HG03159 (cell line): ENCODE data around the gene LRMDA.

Source experiments
- ATAC-seq: cut with Tn5 transposase; IDR thresholded peaks from one replicate; pipeline ENCODE4 v1.9.1; 2021; ENCODE audit warnings: mild to moderate bottlenecking, moderate library complexity; ENCODE audit not compliant: unreplicated experiment

The LRMDA gene

DNA sequence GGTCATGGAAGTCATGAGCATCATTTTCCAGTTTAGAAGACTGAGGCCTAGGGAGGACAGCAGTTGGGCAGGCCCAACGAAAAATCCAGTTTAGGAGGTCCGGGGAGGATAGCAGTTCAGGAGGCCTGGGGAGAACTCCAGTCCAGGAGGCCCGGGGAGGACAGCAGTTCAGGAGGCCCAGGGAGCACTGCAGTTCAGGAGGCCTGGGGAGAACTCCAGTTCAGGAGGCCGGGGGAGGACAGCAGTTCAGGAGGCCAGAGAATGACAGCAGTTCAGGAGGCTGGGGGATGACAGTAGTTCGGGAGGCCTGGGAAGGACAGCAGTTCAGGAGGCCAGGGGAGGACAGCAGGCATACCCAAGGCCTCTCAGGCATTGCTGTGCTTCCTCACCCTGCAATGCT is 453.4 kb downstream of the LRMDA start:
- no peak for ATAC-seq

GRCh38 chr10:75887369-75887768 is 455.9 kb downstream of the LRMDA start:
- ATAC-seq = no peak

DNA sequence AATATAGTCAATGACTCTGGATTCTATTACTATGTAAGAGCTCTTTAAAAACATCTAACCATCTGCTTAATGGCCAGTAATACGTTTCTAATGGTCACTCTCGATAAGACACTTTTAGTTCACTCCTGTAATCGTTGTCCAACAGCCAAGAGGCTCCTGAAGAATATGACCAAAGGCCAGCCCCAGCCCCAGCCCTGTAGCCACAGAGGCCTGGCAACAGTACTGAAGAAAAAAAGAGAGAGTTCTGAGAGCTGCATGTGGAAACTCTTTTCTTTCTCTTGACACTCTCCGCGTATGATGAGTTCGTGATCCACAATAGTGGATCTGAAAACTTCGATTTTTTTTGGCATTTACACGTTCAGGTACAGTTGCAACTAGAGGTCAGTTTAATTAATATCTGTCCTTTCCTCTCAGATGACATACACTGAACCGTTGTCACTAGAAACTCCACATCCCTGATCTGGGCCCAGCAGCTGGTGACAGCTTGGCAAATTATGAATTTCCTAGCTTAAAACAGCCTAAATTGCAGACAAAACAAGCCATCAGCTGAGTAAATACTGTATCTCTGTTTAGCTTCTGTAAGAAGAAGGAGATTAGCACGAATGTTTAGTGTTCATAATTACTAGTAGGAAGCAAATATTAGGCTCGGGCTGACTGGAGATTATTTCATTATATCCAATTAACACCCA is 456.7 kb downstream of the LRMDA start:
- no peak for ATAC-seq

DNA sequence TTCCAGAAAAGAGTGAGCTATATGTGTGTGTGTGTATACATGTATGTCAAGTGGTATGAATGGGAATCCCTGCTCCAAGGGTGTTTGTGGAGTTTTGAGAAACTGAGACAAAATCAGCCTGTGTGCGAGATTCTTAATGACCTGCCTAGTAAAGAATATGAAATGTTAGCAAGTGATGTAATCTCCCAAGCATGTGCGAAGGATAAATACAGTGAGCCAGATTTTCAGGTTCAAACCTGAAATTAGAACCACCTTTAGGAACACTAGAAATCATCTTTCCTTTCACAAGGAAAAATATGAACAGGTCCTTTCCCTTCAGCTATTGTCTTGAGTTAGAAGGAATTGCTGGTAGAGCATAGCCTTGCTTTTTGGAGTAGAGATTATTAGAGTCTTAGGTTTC is 457.6 kb downstream of the LRMDA start:
- no peak for ATAC-seq

GRCh38 chr10:75894761-75895160 is 463.3 kb downstream of the LRMDA start:
- ATAC-seq = no peak

DNA sequence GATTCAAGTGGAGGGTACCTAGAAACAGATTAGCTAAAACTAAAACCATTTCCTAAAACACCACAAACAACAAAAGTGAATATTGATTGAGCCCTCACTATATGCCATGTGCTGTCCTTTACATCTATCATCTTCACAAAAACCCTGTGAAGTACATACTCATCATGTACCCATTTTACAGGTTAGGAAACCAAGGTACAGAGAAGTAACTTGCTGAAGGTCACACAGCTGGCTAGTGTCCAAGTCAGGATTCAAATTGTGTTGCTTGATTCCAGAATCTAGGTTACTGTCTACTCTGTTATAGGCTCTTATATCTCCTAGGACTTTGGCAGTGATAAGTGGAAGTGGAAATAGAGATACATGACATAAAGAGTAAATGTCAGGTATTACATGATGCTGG is 463.8 kb downstream of the LRMDA start:
- no peak for ATAC-seq

DNA sequence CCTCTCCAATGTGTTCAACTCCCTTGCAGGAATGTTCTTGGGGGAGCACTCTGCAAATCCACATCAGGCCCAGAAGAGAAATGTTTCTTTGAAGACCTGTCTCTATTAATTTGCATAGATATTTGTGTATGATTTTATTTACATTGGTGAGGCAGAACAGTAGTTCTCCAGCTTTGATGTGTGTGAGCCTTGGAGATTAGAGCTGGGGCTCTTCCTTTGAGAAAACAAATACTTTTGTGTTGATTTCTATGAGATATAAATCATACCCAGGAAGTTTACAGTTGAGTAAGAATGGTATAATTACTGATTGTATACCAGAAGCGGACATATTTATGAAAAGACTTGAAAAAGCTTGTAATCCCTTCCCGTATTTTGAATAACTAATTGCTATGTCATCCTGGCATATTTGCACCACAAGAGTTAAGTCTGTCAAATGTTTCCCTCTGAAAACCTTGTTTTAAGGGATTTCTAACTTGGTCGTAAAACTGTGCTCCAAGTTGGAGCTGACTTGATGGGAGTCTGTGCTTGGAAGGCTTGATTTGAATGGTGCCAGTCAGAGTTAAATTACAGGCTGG is 468.5 kb downstream of the LRMDA start:
- no peak for ATAC-seq

DNA sequence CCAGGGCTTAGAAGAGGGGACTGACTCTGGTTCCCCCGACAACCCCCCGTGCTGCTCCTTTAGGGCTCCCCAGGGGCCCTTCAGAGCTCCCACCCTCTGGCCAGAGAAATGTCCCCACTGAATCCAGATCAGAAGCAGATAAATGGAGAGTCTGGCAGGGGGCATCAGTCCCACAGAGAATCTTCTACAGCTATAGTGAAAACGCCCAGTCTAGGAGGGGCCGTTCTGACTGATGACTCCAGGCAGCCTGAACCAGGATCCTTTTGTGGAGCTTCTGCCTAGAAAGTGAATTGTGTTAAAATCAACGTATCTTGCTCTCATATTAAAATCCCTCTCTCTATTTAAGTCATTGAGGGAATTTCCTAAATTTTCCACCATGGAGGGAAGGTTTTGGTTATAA is 471.4 kb downstream of the LRMDA start:
- no peak for ATAC-seq

DNA sequence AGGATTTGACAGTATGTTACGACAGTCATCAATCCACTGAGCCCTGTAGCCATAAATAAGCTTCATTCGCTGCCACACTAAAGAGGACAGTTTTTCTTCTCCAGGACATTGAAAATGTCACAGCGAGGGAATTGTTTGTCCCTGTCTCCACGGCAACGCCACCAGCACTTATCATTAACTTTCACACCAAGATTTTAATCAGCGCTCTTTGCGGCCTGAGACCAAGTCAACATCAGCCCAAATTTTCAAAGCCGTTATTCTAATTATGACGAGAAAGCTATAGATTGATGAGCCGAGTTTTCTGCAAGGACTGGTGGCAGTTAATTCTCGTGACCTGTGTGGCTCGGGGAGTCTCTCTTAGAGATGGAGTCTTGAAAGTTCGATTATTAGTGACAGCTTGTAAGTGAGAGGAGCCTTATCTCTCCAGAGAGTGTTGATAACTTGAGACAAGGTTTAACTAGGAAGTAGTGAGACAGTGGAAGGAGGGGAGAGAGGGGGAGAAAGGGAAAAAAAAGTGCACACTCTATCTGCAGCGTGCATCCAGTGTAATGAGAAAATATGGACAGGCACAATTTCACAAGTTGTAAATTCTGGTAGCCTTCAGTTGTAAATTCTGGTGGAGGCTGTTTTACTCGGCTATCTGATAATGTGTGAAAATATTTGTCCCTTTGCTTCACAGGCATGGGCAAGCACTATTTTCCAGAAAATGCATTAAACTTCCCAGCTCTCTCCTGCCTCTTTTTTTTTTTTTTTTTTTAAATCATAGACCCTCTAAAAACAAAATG is 473.3 kb downstream of the LRMDA start:
- no peak for ATAC-seq

DNA sequence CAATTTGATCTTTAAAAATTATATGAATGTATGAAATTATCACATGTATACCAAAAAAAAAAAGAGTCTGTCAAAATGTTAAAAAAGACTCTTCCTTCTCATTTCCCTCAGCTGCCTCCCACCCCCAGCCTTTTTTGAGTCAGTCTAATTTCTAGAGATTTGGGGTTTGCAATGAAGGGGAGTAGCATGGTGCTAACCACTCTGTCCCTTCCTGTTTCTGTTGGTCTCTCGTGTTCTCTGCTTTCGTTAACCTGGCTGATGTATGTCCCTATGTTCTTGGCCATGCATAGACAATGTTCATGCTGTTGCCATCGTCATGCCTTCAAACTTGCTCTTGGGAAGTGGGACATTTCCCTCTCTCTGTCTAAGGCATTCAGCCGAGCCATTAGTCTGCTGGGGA is 474.1 kb downstream of the LRMDA start:
- ATAC-seq = no peak

GRCh38 chr10:75910032-75910431 is 478.6 kb downstream of the LRMDA start:
- no peak for ATAC-seq

DNA sequence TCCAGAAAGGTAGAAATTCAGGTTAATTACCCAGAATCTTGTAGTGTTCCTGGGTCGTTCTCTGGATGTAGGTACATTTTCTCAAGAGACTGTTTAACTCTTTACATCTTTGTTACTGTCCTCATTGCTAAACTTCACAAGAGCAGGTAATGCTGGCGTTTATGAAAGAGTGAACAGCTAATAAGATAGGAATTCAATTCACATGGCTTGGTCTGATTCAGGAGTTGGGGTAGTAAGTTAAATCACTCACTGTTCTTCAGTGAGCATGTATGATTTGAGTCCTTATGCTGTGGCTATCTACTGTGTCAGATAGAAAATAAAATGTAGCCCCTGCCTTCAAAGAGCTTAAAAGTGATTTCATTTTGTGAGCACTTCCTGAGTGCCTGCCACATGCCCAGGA is 480.0 kb downstream of the LRMDA start:
- ATAC-seq = no peak

DNA sequence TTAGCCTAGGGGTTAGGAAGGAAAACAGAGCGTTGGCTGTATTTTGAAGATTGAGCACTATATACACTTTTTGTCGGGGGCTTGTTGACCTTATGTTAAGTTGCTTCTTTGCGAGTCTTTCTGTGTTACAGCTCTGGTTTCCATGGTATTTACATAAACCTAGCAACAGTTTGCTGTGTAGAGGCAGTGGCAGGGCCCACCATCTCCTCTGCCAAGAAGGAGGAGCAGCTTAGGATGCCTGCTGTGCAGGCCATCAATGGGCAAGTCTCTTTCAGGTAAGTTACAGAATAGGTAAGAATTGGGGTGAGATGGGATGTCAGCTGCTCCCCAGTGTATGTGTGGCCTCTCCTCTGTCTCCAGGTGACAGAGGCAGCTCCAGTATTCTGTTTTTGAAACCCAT is 485.5 kb downstream of the LRMDA start:
- ATAC-seq = no peak

GRCh38 chr10:75919913-75920312 is 488.5 kb downstream of the LRMDA start:
- no peak for ATAC-seq

GRCh38 chr10:75922435-75922834 is 491.0 kb downstream of the LRMDA start:
- ATAC-seq = no peak

DNA sequence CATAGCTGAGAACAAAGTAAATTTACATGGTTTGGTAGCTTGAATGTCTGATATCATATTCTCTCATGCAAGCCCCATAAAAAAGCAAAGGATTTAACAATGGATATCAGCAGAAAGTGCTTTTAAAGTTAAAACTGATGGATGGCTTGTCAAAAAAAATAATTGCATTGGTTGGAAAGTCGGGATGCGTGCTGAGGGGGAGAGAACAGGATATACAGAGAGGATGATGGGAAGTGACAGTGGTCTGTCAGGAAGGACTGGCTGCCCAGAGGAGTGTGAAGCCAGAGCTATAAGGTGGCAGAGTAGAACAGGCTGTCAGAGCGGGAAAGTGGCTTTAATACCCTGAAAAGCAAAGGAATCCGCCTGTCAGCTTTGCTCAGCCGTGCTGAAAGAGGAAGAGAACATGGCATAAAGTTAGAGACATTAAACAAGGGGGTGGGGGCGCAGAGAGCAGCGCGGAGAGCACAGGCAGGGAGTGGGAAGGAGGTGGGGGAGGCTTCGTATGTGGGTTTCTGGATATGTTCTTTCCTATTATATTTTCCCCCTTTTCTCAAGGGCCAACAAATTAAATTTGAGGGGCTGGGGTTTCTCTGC is 493.0 kb downstream of the LRMDA start:
- ATAC-seq = no peak

DNA sequence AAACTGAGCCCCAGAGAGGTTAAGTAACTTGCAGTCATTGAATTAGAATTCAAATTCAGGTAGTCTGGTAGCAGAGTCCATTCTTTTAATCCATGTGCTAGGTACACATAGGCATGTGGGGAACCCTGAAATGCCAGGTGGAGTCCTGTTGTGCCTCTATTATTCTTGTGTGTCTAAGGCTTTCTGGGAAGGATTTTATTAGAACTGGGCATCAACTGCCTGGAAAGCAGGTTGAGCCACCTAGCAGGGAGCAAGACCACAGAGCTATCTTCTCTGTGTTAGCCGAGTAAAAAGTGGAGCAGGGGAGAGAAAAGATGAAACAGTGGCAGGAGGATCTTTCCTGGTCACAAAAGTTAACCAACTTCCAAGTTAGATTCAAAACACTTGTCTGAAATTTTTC is 494.6 kb downstream of the LRMDA start:
- ATAC-seq = no peak

DNA sequence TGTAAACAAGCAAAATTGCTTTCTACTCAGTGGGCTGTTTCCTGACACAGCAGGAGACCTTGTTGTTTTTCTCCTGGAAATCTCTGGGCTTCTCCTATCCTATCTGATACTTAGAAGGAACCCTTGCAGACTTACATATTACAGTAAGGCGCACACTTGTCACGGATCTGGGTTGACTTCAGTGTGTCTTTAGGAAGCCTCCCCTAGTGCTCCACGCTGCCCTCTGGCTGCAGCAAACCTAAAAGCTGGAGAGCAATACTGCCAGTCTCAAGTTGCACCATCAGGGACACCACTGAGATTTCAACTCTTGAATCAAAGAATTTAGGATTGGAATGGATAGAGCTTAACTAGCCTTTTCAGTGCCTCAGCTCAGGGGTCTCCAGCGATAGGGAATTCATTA is 495.3 kb downstream of the LRMDA start:
- no peak for ATAC-seq

DNA sequence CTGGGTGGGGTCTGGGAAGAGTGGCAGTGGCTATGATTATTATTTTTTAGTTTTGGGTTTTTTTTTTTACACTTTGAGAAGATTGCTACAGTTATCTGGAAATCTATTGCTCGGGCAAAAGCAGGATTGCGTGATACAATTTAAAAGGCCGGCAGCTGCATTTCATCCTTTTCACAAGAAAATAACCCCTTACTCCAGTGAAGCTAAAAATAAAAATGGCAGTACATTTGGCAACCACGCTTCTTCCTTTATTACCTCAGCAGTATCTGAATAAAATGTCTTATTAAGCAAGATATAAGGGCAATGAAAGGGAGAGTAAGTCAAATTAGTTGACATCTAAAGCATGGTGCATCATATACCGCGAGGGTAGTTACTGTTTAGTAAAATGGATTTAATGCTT is 496.8 kb downstream of the LRMDA start:
- ATAC-seq = no peak

DNA sequence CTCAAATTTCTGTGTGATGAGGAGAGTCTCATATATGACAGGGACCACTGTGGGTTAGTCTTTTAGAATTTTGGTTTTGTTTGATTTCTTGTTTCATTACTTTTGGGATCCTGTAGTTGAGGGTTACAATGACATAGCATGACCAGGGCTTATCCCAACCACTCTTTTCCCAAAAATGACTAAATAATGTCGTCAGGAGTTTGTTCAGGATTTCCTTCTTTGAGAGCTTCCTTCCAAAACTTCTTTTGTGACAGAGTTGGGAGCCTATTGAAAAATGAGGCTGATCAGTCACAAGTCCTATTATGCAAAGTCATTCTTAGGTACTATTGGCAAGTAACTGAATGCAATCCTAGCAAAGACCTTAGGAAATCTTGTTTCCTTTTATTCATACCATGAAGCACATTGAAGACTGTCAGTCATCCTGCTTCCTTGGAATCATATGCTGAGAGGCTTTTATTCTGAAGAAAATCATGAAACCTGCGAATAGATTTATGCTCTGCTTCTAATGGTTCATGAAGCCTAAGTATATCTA is 498.3 kb downstream of the LRMDA start:
- no peak for ATAC-seq

DNA sequence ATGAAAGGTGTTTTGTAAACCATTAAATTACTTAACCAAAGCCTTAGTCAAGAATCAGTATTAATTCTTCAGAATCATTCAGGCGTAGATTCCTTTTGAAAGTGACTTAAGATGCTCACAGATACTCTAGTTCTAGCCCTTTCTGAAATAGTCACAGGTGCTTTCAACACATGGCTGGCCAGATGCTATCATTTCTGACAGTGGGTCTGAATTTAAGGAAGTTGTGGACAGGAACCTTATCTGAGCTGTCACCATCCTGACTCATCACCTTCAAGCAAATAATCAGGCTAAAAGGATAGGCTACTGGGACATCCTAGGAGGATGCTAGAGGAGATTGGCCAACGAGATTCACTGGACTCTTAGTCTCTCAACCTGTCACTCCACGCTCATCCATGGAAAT is 501.5 kb downstream of the LRMDA start:
- ATAC-seq = no peak

DNA sequence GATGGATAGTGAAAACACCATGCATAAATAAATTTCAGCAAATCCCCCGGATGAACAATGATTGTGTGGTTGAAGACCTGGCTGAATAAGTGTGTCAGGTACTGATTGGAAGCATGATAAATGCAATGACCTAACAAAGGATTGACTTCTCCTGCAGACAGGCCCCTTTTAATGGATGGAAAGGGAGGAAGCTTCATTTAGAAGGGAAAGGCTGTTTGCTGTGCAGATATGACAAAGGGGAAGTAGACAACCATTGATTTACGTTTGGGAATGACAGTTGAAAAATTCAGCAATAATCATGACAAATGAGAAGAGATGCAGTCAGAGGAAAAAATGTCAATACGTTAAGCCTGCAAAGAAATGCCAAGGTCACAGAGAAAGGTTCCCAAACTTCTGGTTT is 503.8 kb downstream of the LRMDA start:
- ATAC-seq = no peak
